AG08396 (cell line): ENCODE data around the gene ZNF154.
A peak's percentile ranks its signal among the peaks of the same experiment; 100 is the strongest.
"Not testable (repeated sequence)": the region's sequence is repeated elsewhere in the genome, so short reads cannot be mapped to it uniquely, and the experiment has no call there.

Source experiments
- DNase-seq: peaks from one replicate; pipeline ENCODE4 v3.0.0; 2012; ENCODE audit warnings: low spot score, mixed read lengths

ZNF154 gene

DNA sequence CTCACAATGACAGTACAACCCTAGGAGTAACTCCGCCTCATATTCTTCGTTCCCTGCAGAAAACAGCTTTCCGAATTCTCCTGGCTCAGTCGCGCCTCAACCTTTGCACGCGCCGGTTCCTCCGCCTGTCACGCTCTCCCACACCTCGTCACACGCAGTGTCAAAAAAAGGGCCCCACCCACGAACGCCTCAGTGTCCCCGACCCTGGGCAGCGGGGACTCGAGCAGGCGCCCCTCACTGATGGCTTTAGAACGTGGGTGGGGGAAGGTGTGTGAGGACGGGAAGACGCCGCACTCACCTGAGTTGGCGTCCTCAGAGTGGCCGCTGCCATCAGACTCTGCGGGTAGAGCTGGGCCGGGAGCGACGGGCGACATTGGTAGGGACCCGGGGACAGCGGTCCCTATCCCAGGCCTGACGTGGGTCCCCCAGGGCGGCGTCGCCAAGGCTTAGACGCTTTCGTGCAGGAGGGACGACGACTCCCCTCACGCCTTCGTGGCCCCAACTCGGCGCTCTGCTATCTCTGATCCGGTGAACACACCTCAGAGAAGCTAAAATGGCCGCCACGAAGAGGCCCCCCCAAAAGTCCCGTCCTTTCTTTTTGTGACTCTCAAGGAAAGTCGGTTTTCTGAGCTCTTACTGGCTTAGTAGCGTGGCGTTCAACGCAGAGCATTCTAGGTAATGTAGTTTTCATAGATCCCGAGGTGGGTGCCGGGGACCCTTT, at the start of gene ZNF154:
ZNF154 (minus strand) TSS at position 564 of the 721 bp plus-strand sequence; CDS start at position 331, 233 bp downstream.
- peak; percentile 63 for DNase-seq

- no peak for DNase-seq
Measured at GRCh38 chr19:57757941-57758340, 48.9 kb upstream of the ZNF154 start.

GRCh38 chr19:57755031-57755430, 46.0 kb upstream of the ZNF154 start:
- no peak for DNase-seq

GRCh38 chr19:57754091-57754673, 45.2 kb upstream of the ZNF154 start:
- DNase-seq: no peak

DNA sequence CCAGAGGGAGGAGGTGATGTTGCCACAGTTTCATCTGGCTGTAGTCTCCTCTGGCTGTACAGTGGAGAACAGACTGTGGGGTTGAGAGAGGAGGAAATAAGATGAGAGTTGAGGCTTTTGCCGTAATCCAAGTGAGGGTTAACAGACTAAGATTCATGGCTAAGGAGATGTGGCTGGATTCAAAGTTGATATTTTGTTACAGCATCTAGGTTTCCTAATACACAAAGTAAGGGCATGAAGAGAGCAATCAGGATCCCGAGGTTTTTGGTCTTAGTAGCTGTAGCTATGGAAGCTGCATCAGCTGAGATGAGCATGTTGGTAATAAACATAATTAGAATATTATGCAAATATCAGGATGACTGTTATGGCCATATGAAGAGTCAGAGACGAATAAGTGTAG, 39.0 kb upstream of the ZNF154 start:
- no peak for DNase-seq

DNA sequence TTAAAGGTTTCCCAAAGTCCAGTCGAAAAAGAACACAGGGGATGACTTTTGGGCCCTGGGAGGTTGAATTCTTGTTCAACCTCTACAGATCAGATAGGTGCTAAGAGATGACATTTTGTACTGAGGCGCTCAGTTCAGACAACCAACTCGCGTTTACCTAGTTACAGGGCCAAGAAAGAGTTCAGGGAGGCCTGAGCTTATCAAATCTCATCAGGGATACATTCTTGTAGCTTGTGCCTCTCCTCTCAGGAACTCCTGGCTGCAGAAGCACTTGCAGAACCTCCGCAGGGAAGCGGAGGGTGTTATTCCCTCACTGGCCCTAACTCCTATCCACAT, 38.4 kb upstream of the ZNF154 start:
- DNase-seq: no peak

- peak; percentile 93 for DNase-seq
Measured at GRCh38 chr19:57746580-57747471, 37.8 kb upstream of the ZNF154 start, which contains the start of gene ZNF776. Gene ZNF776, plus strand, starts transcription at chr19:57746815. Its CDS starts 244 bp downstream, at chr19:57747059.

DNA sequence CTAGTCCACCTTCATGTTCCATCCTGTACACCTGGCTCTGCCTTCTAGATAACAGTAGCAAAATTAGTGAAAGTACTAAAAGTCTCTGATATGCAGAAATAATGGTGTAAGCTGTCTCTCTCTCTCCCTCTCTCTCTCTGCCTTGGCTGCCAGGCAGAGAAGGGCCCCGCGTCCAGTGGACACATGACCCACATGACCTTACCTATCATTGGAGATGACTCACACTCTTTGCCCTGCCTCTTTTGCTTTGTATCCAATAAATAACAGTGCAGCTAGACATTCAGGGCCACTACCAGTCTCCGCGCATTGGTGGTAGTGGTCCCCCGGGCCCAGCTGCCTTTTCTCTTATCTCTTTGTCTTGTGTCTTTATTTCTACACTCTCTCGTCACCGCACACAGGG, 29.8 kb upstream of the ZNF154 start:
- not testable (repeated sequence) for DNase-seq

DNA sequence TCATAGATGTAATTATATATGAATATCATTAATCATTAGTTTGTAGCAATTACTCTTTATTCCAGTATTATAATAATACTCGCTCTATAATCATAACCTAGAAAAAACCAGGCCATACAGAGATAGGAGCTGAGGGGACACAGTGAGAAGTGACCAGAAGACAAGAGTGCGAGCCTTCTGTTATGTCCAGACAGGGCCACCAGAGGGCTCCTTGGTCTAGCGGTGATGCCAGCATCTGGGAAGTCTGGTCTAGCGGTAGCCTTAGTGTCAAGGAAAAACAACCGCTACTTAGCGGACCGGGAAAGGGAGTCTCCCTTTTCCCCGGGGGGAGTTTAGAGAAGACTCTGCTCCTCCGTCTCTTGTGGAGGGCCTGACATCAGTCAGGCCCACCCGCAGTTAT, 29.3 kb upstream of the ZNF154 start:
- DNase-seq: not testable (repeated sequence)

DNA sequence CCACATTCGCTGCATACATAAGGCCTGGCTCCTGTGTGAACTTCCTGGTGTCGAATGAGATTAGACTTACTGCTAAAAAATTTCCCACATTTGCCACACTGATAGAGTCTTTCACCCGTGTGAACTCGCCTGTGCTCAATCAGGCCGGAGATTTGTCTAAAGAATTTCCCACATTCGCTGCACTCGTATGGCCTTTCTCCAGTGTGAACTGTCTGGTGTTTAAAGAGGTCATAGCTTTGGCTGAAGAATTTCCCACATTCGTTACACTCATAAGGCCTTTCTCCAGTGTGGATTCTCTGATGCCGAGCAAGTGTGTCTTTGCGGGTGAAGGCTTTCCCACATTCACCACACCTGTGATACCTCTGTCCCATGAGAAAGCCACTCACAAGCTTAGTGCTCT, 11.9 kb upstream of the ZNF154 start:
- no peak for DNase-seq

- DNase-seq: no peak
Measured at GRCh38 chr19:57719901-57720519, 11.0 kb upstream of the ZNF154 start.

DNA sequence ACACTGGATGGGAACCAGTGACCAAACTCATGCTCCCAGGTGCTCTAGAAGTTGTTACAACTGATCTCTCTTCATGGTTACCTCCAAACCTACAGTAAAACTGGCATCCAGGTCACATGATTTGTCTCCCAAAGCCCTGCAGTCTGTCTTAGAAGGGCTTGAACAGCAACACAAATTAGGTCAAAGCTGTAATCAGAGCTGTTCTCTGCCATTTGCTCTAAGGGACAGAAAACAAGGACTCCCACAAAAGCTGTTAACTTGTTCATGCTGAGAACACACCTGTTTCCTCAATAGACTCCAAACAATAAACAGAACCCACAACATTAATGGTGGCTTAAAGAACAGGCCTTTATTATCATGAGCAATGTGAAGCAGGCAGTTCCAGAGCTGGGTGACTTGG, 10.4 kb upstream of the ZNF154 start:
- no peak for DNase-seq

GRCh38 chr19:57712222-57712621, 3.2 kb upstream of the ZNF154 start:
- no peak for DNase-seq

DNA sequence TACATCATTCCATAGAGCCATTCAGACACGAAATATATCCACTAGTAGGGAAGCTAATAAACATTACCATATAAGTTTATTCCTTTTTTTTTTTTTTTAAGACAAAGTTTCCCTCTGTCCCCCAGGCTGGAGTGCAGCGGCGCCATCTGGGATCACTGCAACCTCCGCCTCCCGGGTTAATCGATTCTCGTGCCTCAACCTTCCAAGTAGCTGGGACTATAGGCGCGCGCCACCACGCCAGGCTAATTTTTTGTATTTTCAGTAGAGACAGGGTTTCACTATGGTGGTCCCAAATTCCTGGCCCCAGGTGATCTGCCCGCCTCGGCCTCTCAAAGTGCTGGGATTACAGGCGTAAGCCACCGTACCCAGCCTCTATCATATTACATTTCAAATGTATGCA, 612 bp upstream of the ZNF154 start:
- DNase-seq: no peak

GRCh38 chr19:57706346-57706745, 2.7 kb downstream of the ZNF154 start:
- no peak for DNase-seq

DNA sequence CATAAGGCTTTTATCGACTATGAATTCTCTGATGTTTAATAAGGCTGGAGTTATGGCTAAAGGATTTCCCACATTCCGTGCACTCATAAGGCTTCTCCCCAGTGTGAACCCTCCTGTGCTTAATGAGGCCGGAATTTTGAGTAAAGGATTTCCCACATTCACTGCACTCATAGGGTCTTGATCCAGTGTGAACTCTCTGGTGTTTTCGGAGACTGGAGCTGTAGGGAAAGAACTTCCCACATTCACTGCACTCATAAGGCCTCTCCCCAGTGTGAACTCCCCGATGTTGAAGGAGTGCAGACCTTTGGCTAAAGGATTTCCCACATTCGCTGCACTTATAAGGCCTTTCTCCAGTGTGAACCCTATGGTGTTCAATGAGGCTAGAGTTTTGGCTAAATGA, 7.4 kb downstream of the ZNF154 start:
- no peak for DNase-seq

DNA sequence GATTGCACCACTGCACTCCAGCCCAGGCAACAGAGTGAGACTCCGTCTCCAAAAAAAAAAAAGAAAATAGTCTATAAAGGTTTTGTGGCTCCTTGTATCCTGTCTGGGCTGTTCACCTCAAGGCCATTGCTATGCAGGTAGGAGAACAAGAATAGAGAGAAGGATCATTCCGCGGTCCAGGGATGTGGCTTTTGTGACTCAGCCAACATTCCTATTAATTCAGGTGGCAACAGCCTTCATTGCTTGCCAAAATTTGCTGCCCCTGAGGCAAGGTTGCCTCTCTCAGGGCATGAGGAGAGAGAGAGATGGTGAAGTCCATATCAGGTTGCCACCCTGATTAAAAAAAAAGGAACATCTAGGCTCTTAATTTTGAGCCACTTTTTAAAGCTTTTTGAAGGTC, 19.3 kb downstream of the ZNF154 start:
- DNase-seq: no peak

- no peak for DNase-seq
Measured at GRCh38 chr19:57688011-57688763, 20.8 kb downstream of the ZNF154 start.

DNA sequence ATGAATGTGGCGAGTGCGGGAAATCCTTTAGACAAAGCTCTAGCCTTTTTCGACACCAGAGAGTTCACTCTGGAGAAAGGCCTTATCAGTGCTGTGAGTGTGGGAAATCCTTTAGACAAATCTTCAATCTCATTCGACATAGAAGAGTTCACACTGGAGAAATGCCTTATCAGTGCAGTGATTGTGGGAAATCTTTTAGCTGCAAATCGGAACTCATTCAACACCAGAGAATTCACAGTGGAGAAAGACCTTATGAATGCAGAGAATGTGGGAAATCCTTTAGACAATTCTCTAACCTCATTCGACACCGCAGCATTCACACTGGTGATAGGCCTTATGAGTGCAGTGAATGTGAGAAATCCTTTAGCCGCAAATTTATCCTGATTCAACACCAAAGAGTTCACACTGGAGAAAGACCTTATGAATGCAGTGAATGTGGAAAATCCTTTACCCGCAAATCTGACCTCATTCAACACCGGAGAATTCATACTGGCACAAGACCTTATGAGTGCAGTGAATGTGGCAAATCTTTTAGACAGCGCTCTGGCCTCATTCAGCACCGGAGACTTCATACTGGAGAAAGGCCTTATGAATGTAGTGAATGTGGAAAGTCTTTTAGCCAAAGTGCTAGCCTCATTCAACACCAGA, 21.5 kb downstream of the ZNF154 start:
- no peak for DNase-seq

DNA sequence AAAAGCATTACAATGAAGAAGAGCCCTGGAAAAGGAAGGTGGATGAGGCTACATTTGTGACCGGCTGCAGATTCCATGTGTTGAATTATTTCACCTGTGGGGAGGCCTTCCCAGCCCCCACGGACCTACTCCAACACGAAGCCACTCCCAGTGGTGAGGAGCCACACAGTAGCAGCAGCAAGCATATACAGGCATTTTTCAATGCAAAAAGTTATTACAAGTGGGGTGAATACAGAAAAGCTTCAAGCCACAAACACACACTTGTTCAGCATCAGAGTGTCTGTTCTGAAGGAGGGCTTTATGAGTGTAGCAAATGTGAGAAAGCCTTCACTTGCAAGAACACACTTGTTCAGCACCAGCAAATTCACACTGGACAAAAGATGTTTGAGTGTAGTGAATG, 22.3 kb downstream of the ZNF154 start:
- DNase-seq: no peak

DNA sequence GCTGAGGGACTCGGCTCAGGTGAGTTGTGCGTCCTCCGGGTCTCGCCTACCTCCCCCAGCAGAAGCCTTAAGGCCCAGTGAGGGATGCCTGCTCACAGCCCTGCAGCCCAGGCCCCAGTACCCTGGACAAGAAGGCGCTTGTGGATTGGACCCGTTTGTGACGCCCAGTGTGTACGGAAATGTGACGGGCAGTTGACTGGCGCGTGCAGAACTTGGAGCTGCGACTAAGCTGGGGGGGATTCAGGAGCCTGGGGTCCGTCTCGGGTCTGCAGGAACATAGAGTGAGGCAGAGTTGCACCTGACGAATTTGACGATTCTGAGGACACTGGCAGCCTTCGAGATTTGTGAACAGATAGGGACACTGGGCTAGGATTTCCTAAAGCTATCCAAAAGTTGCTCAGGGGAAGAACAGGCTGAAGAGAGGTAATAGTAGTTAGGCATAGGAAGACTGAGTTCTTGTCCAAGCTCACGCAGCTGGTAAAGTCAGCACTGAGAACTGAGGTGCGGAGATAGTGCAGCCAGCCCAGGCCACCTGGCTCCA, 26.7 kb downstream of the ZNF154 start:
- peak; percentile 15 for DNase-seq
